Ovary (tissue), 9 donors: ENCODE measurements around the gene SUGCT. TPM values are rescaled to one million over a fixed set of nuclear protein-coding genes. Genes with fewer than 3 reads are reported as not detected.

Experiments
- DNase-seq, 5 donors: peaks; one replicate each; pipeline ENCODE4 v3.0.0-alpha.2; 2019 to 2020
- H3K27ac ChIP-seq, 2 donors: fragments of 200-600 bp; one replicate each; pipeline versions ENCODE4 v1.5.1 to v1.8.0; 2019 to 2022
- H3K27me3 ChIP-seq: fragments of 200-600 bp; one replicate; pipeline ENCODE4 v1.8.0; 2022
- H3K36me3 ChIP-seq: fragments of 200-600 bp; sonication (generic); one replicate; pipeline ENCODE4 v1.5.1; 2019
- H3K4me1 ChIP-seq: one replicate; pipeline ENCODE4 v1.8.1; 2013; ENCODE audit warnings: mild to moderate bottlenecking, moderate library complexity; ENCODE audit not compliant: insufficient read depth
- H3K4me3 ChIP-seq: fragments of 200-600 bp; sonication (generic); one replicate; pipeline ENCODE4 v1.5.1; 2017
- H3K9me3 ChIP-seq, 2 donors: fragments of 200-600 bp in 1 of 2; sonication (generic) in 1 of 2; one replicate each; pipeline versions ENCODE4 v1.5.1 to v1.8.1; 2013 to 2019; ENCODE audit warnings: mild to moderate bottlenecking in 1 of 2, moderate library complexity in 1 of 2
- CTCF ChIP-seq, 3 donors: fragments of 450-650 bp in 2 of 3; fragments of 200-600 bp in 1 of 3; IDR thresholded peaks; one replicate each; pipeline versions ENCODE4 v1.5.1 to v1.8.0; 2016 to 2022; ENCODE audit warnings: antibody characterized with exemption in 3 of 3, mild to moderate bottlenecking in 1 of 3
- EP300 ChIP-seq: sonication (generic); formaldehyde crosslinking; IDR thresholded peaks from one replicate; pipeline ENCODE4 v1.6.1; 2017; ENCODE audit warnings: antibody characterized with exemption
- POLR2A ChIP-seq: fragments of 450-650 bp; IDR thresholded peaks from one replicate; pipeline ENCODE4 v1.6.1; 2017; ENCODE audit warnings: antibody characterized with exemption, mild to moderate bottlenecking, moderate library complexity
- WGBS, 3 donors: extraction: QIAGEN DNeasy Blood & Tissue Kit in 1 of 3; methylation state at CpG; one replicate each; pipeline versions ENCODE4 v1.1.5 to v1.1.7; 2013 to 2017; 5-methylcytosine and 5-hydroxymethylcytosine counted together
- intact Hi-C, 4 donors: fragments of 100-400 bp; cut with DNase I; formaldehyde crosslinking; loops; one replicate each; pipeline versions ENCODE4 v1.11.0 to v1.15.1; 2022 to 2023
- polyA plus RNA-seq, 2 donors: library from polyadenylated mRNA; stranded (reverse); fragments of 200-250 nt in 1 of 2; fragments of 350-450 nt in 1 of 2; fragmentation: Illumina TruSeq in 1 of 2; extraction: RNeasy Lipid Tissue Mini Kit (QIAGEN cat#74804) in 1 of 2; gene quantifications; one replicate each; pipeline ENCODE4 v1.2.3, GENCODE V29; 2013 to 2014
- total RNA-seq, 7 donors: library from RNA; depleted of rRNA in 2 of 7; stranded (reverse); fragments of >200 nt in 2 of 7; fragmentation: NEBNext Ultra II Directional in 3 of 7; extraction: Animal tissue kit (Norgen Biotek cat#: 25700) in 3 of 7; gene quantifications; one replicate each; pipeline versions ENCODE4 v1.1.0 to v1.2.4, GENCODE V29; 2016 to 2023
- donor health status: DM: no; HTN: no; CAD: no; lungs with moderate emphysema.
- donor health status: DM: no; HTN: no; CAD: no.
- donor health status: Bipolar disorder and iron deficiency.
- donor health status: DM: yes; HTN: yes; CAD: no.
- donor health status: DM: no; HTN: no; CAD: no.
- donor health status: DM: yes; HTN: yes; CAD: no.

The SUGCT gene
- total and polyA plus RNA-seq, 9 donors: 3.4 to 9.3 (median 7.8) TPM

GRCh38 chr7:40519009-40519408 is 384.2 kb downstream of the SUGCT start:
- 95% methylated on average over 3 of the region's 3 CpGs for WGBS, 3 donors
- intact Hi-C loops: no loop called here
- no peaks in the 10 kb centered on the region for H3K9me3 ChIP-seq
- H3K4me3 ChIP-seq: no peak overlapping the region
- no peaks in the 10 kb centered on the region for H3K4me1 ChIP-seq
- no peaks in the 10 kb centered on the region for H3K36me3 ChIP-seq
- no peak overlapping the region for H3K27ac ChIP-seq
- DNase-seq: no peak
- no peak for TF ChIP-seq POLR2A
- TF ChIP-seq CTCF (IDR thresholded peaks at IDR 0.05): no peak
- no peak for TF ChIP-seq EP300
- H3K27me3 ChIP-seq: no peaks in the 10 kb centered on the region

- H3K36me3 ChIP-seq: no peaks in the 10 kb centered on the region
- DNase-seq: no peak
- no peak overlapping the region for H3K4me3 ChIP-seq
- H3K4me1 ChIP-seq: no peaks in the 10 kb centered on the region
- H3K27ac ChIP-seq: no peak overlapping the region
- no peaks in the 10 kb centered on the region for H3K9me3 ChIP-seq
- WGBS, 3 donors: 79 to 82% (median 80%) methylated on average over 7 of the region's 7 CpGs
- intact Hi-C loops: no loop called here
- TF ChIP-seq EP300 (no peak), CTCF (IDR thresholded peaks at IDR 0.05) (no peak), POLR2A (no peak)
- H3K27me3 ChIP-seq: no peaks in the 10 kb centered on the region
Measured at GRCh38 chr7:40520986-40521738, 386.4 kb downstream of the SUGCT start.

- H3K4me3 ChIP-seq: no peak overlapping the region
- TF ChIP-seq EP300 (no peak), CTCF (IDR thresholded peaks at IDR 0.05) (no peak), POLR2A (no peak)
- H3K9me3 ChIP-seq: no peaks in the 10 kb centered on the region
- WGBS, 3 donors: 85 to 96% (median 91%) methylated on average over 3 of the region's 3 CpGs
- H3K27ac ChIP-seq: no peak overlapping the region
- intact Hi-C loops: no loop called here
- H3K27me3 ChIP-seq: no peaks in the 10 kb centered on the region
- H3K4me1 ChIP-seq: no peaks in the 10 kb centered on the region
- H3K36me3 ChIP-seq: no peaks in the 10 kb centered on the region
- DNase-seq: no peak
Measured at GRCh38 chr7:40525764-40526163, 391.0 kb downstream of the SUGCT start.

GRCh38 chr7:40526951-40527715 is 392.3 kb downstream of the SUGCT start:
- 17 to 60% (median 30%) methylated on average over 1 of the region's 1 CpG for WGBS, 3 donors
- Histone ChIP-seq H3K4me1 (no peaks in the 10 kb centered on the region), H3K9me3 (no peaks in the 10 kb centered on the region), H3K27ac (no peak overlapping the region), H3K27me3 (no peaks in the 10 kb centered on the region), H3K36me3 (no peaks in the 10 kb centered on the region), H3K4me3 (no peak overlapping the region)
- intact Hi-C loops: no loop called here
- TF ChIP-seq EP300 (no peak), POLR2A (no peak), CTCF (IDR thresholded peaks at IDR 0.05) (no peak)
- no peak for DNase-seq
